ENCODE data around the gene PDE7B. TPM values are rescaled to one million over a fixed set of nuclear protein-coding genes. Genes with fewer than 3 reads are reported as not detected.

PDE7B gene
- total RNA-seq, 6 experiments from 2014 or later, result 1.2 to 5.8 (median 4.5) TPM

- Mint-ChIP-seq H3K27ac (no peak overlapping the region), H3K9me3 (peaks cover 5% of the 10 kb centered on the region; the same call in 1 of the 2 replicates), H3K4me3 (no peak overlapping the region)
These were observed 242.3 kb downstream of the PDE7B start for GRCh38 chr6:136093835-136094234.

GRCh38 chr6:136094812-136095211 is 243.3 kb downstream of the PDE7B start:
- H3K4me1 Mint-ChIP-seq (ENCODE audit: low read depth), result peaks cover 22% of the 10 kb centered on the region
- TF ChIP-seq CTCF (IDR thresholded peaks at IDR 0.05), result no peak
- no peak overlapping the region for H3K4me3 Mint-ChIP-seq
- H3K27ac Mint-ChIP-seq, result no peak overlapping the region
- no peak for DNase-seq
- peaks cover 5% of the 10 kb centered on the region; the same call in 1 of the 2 replicates for H3K9me3 Mint-ChIP-seq
- H3K36me3 Mint-ChIP-seq (ENCODE audit: low read depth), result peaks cover 15% of the 10 kb centered on the region; the same call in 1 of the 2 replicates
- H3K27me3 Mint-ChIP-seq (ENCODE audit: insufficient read depth), result no peaks in the 10 kb centered on the region; the same call in 1 of the 2 replicates

More at GRCh38 chr6:136093835-136094234, 242.3 kb downstream of the PDE7B start:
- no peak for DNase-seq
- Mint-ChIP-seq H3K4me1 (ENCODE audit: low read depth) (peaks cover 32% of the 10 kb centered on the region), H3K36me3 (ENCODE audit: low read depth) (peaks cover 15% of the 10 kb centered on the region; the same call in 1 of the 2 replicates), H3K27me3 (ENCODE audit: insufficient read depth) (no peaks in the 10 kb centered on the region; the same call in 1 of the 2 replicates)
- TF ChIP-seq CTCF (IDR thresholded peaks at IDR 0.05), result no peak

GRCh38 chr6:136095986-136096385 is 244.5 kb downstream of the PDE7B start:
- no peak for TF ChIP-seq CTCF (IDR thresholded peaks at IDR 0.05)

GRCh38 chr6:136102991-136103688 is 251.6 kb downstream of the PDE7B start:
- H3K27me3 Mint-ChIP-seq (ENCODE audit: insufficient read depth), result no peaks in the 10 kb centered on the region; the same call in 1 of the 2 replicates
- H3K4me1 Mint-ChIP-seq (ENCODE audit: low read depth), result peaks cover 21% of the 10 kb centered on the region
- H3K36me3 Mint-ChIP-seq (ENCODE audit: low read depth), result no peaks in the 10 kb centered on the region

More at GRCh38 chr6:136095986-136096385, 244.5 kb downstream of the PDE7B start:
- no peak for DNase-seq
- H3K27me3 Mint-ChIP-seq (ENCODE audit: insufficient read depth), result no peaks in the 10 kb centered on the region; the same call in 1 of the 2 replicates
- no peak overlapping the region for H3K27ac Mint-ChIP-seq
- peaks cover 15% of the 10 kb centered on the region for H3K4me1 Mint-ChIP-seq (ENCODE audit: low read depth)
- peaks cover 10% of the 10 kb centered on the region; the same call in 1 of the 2 replicates for H3K36me3 Mint-ChIP-seq (ENCODE audit: low read depth)
- no peak overlapping the region for H3K4me3 Mint-ChIP-seq
- peaks cover 5% of the 10 kb centered on the region; the same call in 1 of the 2 replicates for H3K9me3 Mint-ChIP-seq

GRCh38 chr6:136103763-136104311 is 252.3 kb downstream of the PDE7B start:
- Mint-ChIP-seq H3K27ac (no peak overlapping the region), H3K27me3 (ENCODE audit: insufficient read depth) (no peaks in the 10 kb centered on the region; the same call in 1 of the 2 replicates), H3K4me1 (ENCODE audit: low read depth) (peaks cover 21% of the 10 kb centered on the region), H3K36me3 (ENCODE audit: low read depth) (no peaks in the 10 kb centered on the region), H3K9me3 (no peaks in the 10 kb centered on the region), H3K4me3 (no peak overlapping the region)
- no peak for TF ChIP-seq CTCF (IDR thresholded peaks at IDR 0.05)
- no peak for DNase-seq

More at GRCh38 chr6:136102991-136103688, 251.6 kb downstream of the PDE7B start:
- TF ChIP-seq CTCF (IDR thresholded peaks at IDR 0.05), result no peak
- Mint-ChIP-seq H3K9me3 (no peaks in the 10 kb centered on the region), H3K4me3 (no peak overlapping the region), H3K27ac (no peak overlapping the region)
- no peak for DNase-seq

Data from HFFc6 (cell line).